Keratinocyte (primary cell): ENCODE data around the gene PADI1. TPM values are rescaled to one million over a fixed set of nuclear protein-coding genes. Genes with fewer than 3 reads are reported as not detected.

Experiments used
- DNase-seq: peaks from one replicate; pipeline ENCODE4 v3.0.0-alpha.2; 2011; ENCODE audit warnings: low read depth, missing footprints, low spot score
- FAIRE-seq: peaks from 2 replicates; lab custom pipeline; 2011; peaks lifted over from hg19 to GRCh38; lab: Jason Lieb, UNC
- H2AFZ ChIP-seq: 2 replicates; pipeline ENCODE4 v1.6.0; 2012; ENCODE audit warnings: low read length, control low read depth, inconsistent platforms; ENCODE audit not compliant: control insufficient read depth
- H3K27ac ChIP-seq: 2 replicates; pipeline ENCODE4 v1.5.1; 2011; ENCODE audit warnings: low read length; ENCODE audit not compliant: control insufficient read depth, insufficient read depth
- H3K27me3 ChIP-seq: 3 replicates; pipeline ENCODE4 v1.6.0; 2011; ENCODE audit warnings: low read length; ENCODE audit not compliant: control insufficient read depth, insufficient read depth; ENCODE audit errors: extremely low read depth
- H3K36me3 ChIP-seq, 2 experiments: 2 replicates in 1 of 2; 3 replicates in 1 of 2; pipeline ENCODE4 v1.5.1; 2011; ENCODE audit warnings: low read length in 2 of 2, mild to moderate bottlenecking in 1 of 2; ENCODE audit not compliant: control insufficient read depth in 2 of 2, insufficient read depth in 2 of 2; ENCODE audit errors: extremely low read depth in 1 of 2
- H3K4me1 ChIP-seq: 3 replicates; pipeline ENCODE4 v1.5.1; 2011; ENCODE audit warnings: low read length; ENCODE audit not compliant: control insufficient read depth, insufficient read depth; ENCODE audit errors: extremely low read depth
- H3K4me2 ChIP-seq: 3 replicates; pipeline ENCODE4 v1.6.0; 2011; ENCODE audit warnings: low read depth, low read length; ENCODE audit not compliant: control insufficient read depth, insufficient read depth; ENCODE audit errors: extremely low read depth
- H3K4me3 ChIP-seq, 3 experiments: fragments of 200-600 bp in 1 of 3; sonication (generic) in 1 of 3; 2 replicates in 2 of 3; 3 replicates in 1 of 3; pipeline ENCODE4 v1.5.1; 2011 to 2016; ENCODE audit warnings: low read length in 3 of 3, mild to moderate bottlenecking in 3 of 3, control low read depth in 2 of 3, inconsistent platforms in 1 of 3, low read depth in 1 of 3, mixed read lengths in 1 of 3, mixed run types in 1 of 3, moderate library complexity in 1 of 3; ENCODE audit not compliant: control insufficient read depth in 2 of 3, insufficient read depth in 2 of 3; ENCODE audit errors: extremely low read depth in 1 of 3
- H3K79me2 ChIP-seq: 2 replicates; pipeline ENCODE4 v1.6.0; 2012; ENCODE audit warnings: low read length; ENCODE audit not compliant: control insufficient read depth, insufficient read depth
- H3K9ac ChIP-seq: 3 replicates; pipeline ENCODE4 v1.6.0; 2011; ENCODE audit warnings: low read length; ENCODE audit not compliant: control insufficient read depth, insufficient read depth; ENCODE audit errors: extremely low read depth
- H3K9me1 ChIP-seq: 3 replicates; pipeline ENCODE4 v1.6.0; 2011; ENCODE audit warnings: low read length; ENCODE audit not compliant: control insufficient read depth, insufficient read depth; ENCODE audit errors: extremely low read depth
- H3K9me3 ChIP-seq: 2 replicates; pipeline ENCODE4 v1.5.1; 2012; ENCODE audit warnings: low read depth, low read length; ENCODE audit not compliant: control insufficient read depth
- H4K20me1 ChIP-seq: 3 replicates; pipeline ENCODE4 v1.6.0; 2011; ENCODE audit warnings: low read length; ENCODE audit not compliant: control insufficient read depth, insufficient read depth; ENCODE audit errors: extremely low read depth
- EZH2 ChIP-seq: IDR thresholded peaks from one replicate; pipeline ENCODE4 v1.6.1; 2012; ENCODE audit warnings: inconsistent platforms, mild to moderate bottlenecking, low read length, moderate library complexity
- dilution Hi-C: fragments of 300-500 bp; cut with MboI; formaldehyde crosslinking; loops from one replicate; pipeline ENCODE4 v1.7.0; 2020; ENCODE audit warnings: low sequenced_read_pairs; ENCODE audit not compliant: extremely low pct_ligation_motif_present
- polyA plus RNA-seq, 5 experiments: library from polyadenylated mRNA; depleted of rRNA in 3 of 5; stranded (reverse) in 3 of 5; stranded (forward) in 1 of 5; unstranded in 1 of 5; fragments of >200 nt; gene quantifications; 1 replicate in 1 of 5; 2 replicates in 3 of 5; 3 replicates in 1 of 5; pipeline versions ENCODE4 v1.2.1 to v1.2.3, GENCODE V29; 2011 to 2012; ENCODE audit warnings: missing spikeins in 2 of 5, low read depth in 1 of 5, low replicate concordance in 1 of 5
- TF ChIP-seq, protein P1 (sequence below), 3 experiments: IDR thresholded peaks in 1 of 3; conservative IDR thresholded peaks in 1 of 3; optimal IDR thresholded peaks in 1 of 3; 2 replicates in 2 of 3; 3 replicates in 1 of 3; pipeline versions ENCODE3 to v1.5.1; 2011; ENCODE audit warnings: low read length in 3 of 3, mild to moderate bottlenecking in 3 of 3, moderate library complexity in 2 of 3, control low read depth in 1 of 3, inconsistent platforms in 1 of 3; ENCODE audit not compliant: insufficient read depth in 2 of 3; ENCODE audit errors: extremely low read depth in 1 of 3

Gene PADI1
- polyA plus RNA-seq, 1 donor (not counting 4 experiments of a cell fraction or from before 2014, with no cell fraction given): 0.96 TPM

DNA sequence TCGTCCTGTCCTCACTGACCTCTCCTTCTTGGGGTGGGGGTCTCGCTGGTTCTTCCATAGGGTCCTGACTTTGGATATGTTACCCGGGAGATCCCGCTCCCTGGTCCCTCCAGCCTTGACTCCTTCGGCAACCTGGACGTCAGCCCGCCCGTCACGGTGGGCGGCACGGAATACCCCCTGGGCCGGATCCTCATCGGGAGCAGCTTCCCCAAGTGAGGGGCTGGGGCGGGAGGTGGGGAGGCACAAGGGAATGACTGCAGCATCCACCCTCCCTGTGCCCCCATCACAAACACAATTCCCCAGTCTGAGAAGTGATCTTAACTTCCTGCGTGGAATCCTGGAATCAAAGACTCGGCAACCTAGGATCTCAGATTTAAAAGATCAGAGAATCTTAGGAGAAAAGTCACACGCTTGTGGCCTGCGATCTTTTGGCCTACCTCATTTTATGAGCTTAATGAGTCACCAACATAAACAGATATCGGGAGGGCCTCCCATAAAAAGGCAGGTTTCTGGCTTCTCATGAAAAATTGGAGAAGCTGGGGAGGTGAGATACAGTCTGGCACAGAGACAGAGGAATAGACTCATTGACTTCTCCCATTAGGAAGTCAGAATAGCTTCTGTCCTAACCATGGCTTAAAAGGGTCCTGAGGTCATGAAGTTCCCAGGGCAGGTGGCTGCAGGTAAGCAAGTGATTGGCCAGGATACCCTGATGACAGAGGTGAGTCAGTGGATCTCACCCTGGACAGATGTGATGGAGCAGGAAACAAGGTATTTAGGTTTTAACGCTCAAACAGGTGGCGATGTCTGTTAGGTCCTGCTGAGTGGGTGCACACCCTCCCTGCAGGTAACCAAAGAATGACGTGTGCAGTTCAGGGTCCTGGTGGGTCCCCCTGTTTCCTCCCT lies 28.1 kb downstream of the PADI1 start:
- Histone ChIP-seq H3K36me3 (no peaks in the 10 kb centered on the region), H3K4me3 (peak overlapping the region in 2 of 3 experiments; percentile 11 to 36), H3K9me3 (no peaks in the 10 kb centered on the region), H3K4me2 (peak overlapping the region; percentile 74), H3K4me1 (peaks cover 35% of the 10 kb centered on the region), H3K9ac (peak overlapping the region; percentile 70), H3K9me1 (no peaks in the 10 kb centered on the region), H3K79me2 (no peaks in the 10 kb centered on the region), H3K27ac (peak overlapping the region; percentile 93), H3K27me3 (no peaks in the 10 kb centered on the region), H2AFZ (no peak overlapping the region), H4K20me1 (no peaks in the 10 kb centered on the region)
- no peak for FAIRE-seq
- dilution Hi-C loops: no loop called here
- TF ChIP-seq, protein P1, sequence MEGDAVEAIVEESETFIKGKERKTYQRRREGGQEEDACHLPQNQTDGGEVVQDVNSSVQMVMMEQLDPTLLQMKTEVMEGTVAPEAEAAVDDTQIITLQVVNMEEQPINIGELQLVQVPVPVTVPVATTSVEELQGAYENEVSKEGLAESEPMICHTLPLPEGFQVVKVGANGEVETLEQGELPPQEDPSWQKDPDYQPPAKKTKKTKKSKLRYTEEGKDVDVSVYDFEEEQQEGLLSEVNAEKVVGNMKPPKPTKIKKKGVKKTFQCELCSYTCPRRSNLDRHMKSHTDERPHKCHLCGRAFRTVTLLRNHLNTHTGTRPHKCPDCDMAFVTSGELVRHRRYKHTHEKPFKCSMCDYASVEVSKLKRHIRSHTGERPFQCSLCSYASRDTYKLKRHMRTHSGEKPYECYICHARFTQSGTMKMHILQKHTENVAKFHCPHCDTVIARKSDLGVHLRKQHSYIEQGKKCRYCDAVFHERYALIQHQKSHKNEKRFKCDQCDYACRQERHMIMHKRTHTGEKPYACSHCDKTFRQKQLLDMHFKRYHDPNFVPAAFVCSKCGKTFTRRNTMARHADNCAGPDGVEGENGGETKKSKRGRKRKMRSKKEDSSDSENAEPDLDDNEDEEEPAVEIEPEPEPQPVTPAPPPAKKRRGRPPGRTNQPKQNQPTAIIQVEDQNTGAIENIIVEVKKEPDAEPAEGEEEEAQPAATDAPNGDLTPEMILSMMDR (optimal IDR thresholded peaks at IDR 0.05 in 1 of 3, IDR thresholded peaks at IDR 0.05 in 1 of 3, conservative IDR thresholded peaks at IDR 0.05 in 1 of 3; ENCODE audit: extremely low read depth in 1 of 3, insufficient read depth in 2 of 3, low read length in 3 of 3): no peak
- TF ChIP-seq EZH2: no peak
- DNase-seq: peak; percentile 79

- Histone ChIP-seq H3K4me3 (peak overlapping the region in 1 of 3 experiments; percentile 36), H3K79me2 (no peaks in the 10 kb centered on the region), H2AFZ (no peak overlapping the region), H3K9me1 (no peaks in the 10 kb centered on the region), H3K4me1 (peaks cover 35% of the 10 kb centered on the region), H4K20me1 (no peaks in the 10 kb centered on the region), H3K9ac (peak overlapping the region; percentile 70), H3K36me3 (no peaks in the 10 kb centered on the region), H3K9me3 (no peaks in the 10 kb centered on the region), H3K27ac (peak overlapping the region; percentile 93), H3K4me2 (peak overlapping the region; percentile 74), H3K27me3 (no peaks in the 10 kb centered on the region)
- DNase-seq: peak; percentile 98
- peak; percentile 100 for FAIRE-seq
- no peak for TF ChIP-seq EZH2
- TF ChIP-seq, protein P1 (optimal IDR thresholded peaks at IDR 0.05 in 1 of 3, IDR thresholded peaks at IDR 0.05 in 1 of 3, conservative IDR thresholded peaks at IDR 0.05 in 1 of 3; ENCODE audit: extremely low read depth in 1 of 3, insufficient read depth in 2 of 3, low read length in 3 of 3): no peak
- dilution Hi-C loops: no loop called here
Observed at GRCh38 chr1:17233675-17234320, 28.9 kb downstream of the PADI1 start.
